HG03439 (cell line): Measurements from ENCODE around the gene TSNAXIP1.

ENCODE experiments used
- ATAC-seq: cut with Tn5 transposase; IDR thresholded peaks from one replicate; pipeline ENCODE4 v1.9.1; 2021; ENCODE audit warnings: mild to moderate bottlenecking, moderate library complexity; ENCODE audit not compliant: unreplicated experiment

The TSNAXIP1 gene

GRCh38 chr16:67782567-67783352, 23.9 kb upstream of the TSNAXIP1 start:
- ATAC-seq, result no peak

- ATAC-seq, result no peak
Observed at GRCh38 chr16:67783353-67783725, 23.4 kb upstream of the TSNAXIP1 start.

GRCh38 chr16:67786491-67786890, 20.2 kb upstream of the TSNAXIP1 start:
- no peak for ATAC-seq

- ATAC-seq, result no peak
Observed at GRCh38 chr16:67790071-67790470, 16.6 kb upstream of the TSNAXIP1 start.

- ATAC-seq, result no peak
Observed at GRCh38 chr16:67796099-67796718, 10.5 kb upstream of the TSNAXIP1 start.

GRCh38 chr16:67800338-67800926, 6.3 kb upstream of the TSNAXIP1 start:
- no peak for ATAC-seq

GRCh38 chr16:67801241-67801640, 5.4 kb upstream of the TSNAXIP1 start:
- no peak for ATAC-seq

GRCh38 chr16:67801883-67802282, 4.8 kb upstream of the TSNAXIP1 start:
- ATAC-seq, result no peak

GRCh38 chr16:67803894-67804293, 2.8 kb upstream of the TSNAXIP1 start:
- no peak for ATAC-seq

GRCh38 chr16:67804853-67805542, 1.7 kb upstream of the TSNAXIP1 start:
- ATAC-seq, result no peak

- ATAC-seq, result peak; percentile 7
Observed at GRCh38 chr16:67805718-67806427, 816 bp upstream of the TSNAXIP1 start.

GRCh38 chr16:67807148-67807682, 526 bp downstream of the TSNAXIP1 start:
- no peak for ATAC-seq

- no peak for ATAC-seq
Observed at GRCh38 chr16:67811899-67812298, 5.2 kb downstream of the TSNAXIP1 start.

GRCh38 chr16:67814567-67814966, 7.9 kb downstream of the TSNAXIP1 start:
- ATAC-seq, result no peak

GRCh38 chr16:67820608-67821259, 14.0 kb downstream of the TSNAXIP1 start:
- ATAC-seq, result no peak

GRCh38 chr16:67822511-67822910, 15.8 kb downstream of the TSNAXIP1 start:
- ATAC-seq, result no peak

GRCh38 chr16:67825119-67825518, 18.4 kb downstream of the TSNAXIP1 start:
- ATAC-seq, result no peak

- no peak for ATAC-seq
Observed at GRCh38 chr16:67825906-67826305, 19.2 kb downstream of the TSNAXIP1 start.

GRCh38 chr16:67828651-67829050, 22.0 kb downstream of the TSNAXIP1 start:
- no peak for ATAC-seq

- ATAC-seq, result no peak
Observed at GRCh38 chr16:67833030-67833414, 26.3 kb downstream of the TSNAXIP1 start.
